ENCODE results near the gene CHST8.
"Not testable (repeated sequence)": the region's sequence is repeated elsewhere in the genome, so short reads cannot be mapped to it uniquely, and the experiment has no call there.

CHST8 gene, protein sequence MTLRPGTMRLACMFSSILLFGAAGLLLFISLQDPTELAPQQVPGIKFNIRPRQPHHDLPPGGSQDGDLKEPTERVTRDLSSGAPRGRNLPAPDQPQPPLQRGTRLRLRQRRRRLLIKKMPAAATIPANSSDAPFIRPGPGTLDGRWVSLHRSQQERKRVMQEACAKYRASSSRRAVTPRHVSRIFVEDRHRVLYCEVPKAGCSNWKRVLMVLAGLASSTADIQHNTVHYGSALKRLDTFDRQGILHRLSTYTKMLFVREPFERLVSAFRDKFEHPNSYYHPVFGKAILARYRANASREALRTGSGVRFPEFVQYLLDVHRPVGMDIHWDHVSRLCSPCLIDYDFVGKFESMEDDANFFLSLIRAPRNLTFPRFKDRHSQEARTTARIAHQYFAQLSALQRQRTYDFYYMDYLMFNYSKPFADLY

DNA sequence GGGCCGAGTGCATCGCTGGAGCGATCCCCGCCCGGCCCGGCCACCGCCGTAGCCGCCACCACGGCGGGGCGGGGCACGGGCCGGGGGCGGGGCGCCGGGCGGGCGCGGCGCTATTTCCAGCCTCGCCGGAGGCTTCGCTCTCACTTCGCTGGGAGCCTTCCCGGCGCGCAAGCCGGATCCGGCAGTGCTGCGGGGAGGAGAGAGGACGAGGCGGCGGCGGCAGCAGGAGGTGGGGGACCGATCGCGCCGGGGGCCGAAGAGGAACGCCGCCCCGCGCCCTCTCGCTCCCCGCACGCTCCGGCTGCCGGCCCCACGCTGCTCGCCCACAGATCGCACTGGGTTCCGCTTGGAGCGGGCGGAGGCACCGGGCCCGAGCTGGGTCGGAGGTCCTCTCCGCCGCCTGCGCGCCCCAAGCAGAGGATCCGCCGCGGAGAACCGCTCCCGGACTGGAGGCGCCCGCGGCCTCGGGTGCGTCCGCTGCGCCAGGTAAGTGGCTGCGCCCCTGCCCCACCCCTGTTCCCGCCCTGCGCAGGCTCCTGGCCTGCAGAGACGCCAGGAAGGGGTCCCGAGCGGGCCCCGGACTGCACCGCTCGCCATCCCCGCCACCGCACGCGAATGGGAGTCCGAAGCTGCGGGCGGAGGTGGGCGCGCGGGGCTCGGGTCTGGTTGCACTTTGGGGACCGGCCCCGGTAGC, at the start of gene CHST8:
Gene CHST8 (plus strand): TSS at position 143 of the 694 bp plus-strand sequence. CDS start 67,309 bp downstream, outside the sequence.
- DNase-seq, result peak; percentile 38

DNA sequence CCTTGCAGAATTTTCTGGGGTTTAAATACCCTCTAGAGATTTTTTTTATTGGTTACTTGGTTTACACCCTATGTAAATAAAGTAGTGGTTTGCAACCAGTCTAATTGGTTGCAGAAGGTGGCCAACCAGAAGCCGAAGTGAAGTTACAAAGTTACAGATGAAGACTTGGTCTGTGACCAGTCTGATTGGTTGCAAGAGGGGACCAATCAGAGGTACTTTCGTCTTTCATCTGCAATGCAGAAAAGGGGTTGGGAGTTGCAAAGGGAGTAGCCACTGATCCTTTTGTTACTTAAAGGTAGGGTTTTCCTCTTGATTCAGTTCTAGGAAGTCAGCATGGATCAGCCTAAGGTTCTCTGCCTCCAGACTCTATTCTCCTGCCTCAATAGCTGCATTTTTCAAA, 48.8 kb upstream of the CHST8 start:
- DNase-seq, result no peak

DNA sequence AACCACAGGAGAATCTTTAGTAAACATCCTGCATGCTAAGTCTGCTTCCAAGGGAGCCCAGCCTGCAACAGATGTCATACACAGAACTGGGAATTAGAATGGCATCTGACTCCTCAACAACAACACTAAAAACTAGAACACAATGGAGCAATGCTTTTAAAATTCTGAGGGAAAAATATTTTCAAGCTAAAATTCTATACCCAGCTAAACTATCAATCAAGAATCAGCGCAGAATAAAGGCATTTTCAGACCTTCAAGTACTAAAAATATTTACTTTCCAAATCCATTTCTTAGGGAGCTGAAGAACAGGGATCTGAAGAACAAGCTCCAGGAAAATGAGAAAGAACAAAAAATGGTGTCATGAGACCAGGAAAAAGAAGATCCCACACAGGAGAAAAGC, 46.9 kb upstream of the CHST8 start:
- no peak for DNase-seq

DNA sequence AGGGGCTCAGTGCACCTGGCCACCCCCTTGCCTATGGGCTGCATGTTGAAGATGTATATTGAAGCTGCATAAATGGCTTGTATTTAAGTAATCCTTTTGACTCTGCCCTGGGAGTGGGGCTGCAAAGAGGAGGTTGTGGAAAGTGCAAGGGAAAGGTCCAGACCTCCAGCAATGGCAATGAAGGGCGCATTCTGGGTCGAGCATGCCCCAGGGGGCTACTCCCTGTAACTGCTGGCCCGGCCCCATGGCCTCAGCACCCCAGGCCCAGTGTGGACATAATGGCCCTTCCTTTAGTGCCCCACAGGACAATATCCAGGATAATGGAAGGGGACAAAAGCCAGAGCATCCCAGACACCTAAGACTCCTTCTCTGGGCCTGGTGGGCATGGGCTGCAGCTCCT, 43.1 kb upstream of the CHST8 start:
- DNase-seq, result no peak

DNA sequence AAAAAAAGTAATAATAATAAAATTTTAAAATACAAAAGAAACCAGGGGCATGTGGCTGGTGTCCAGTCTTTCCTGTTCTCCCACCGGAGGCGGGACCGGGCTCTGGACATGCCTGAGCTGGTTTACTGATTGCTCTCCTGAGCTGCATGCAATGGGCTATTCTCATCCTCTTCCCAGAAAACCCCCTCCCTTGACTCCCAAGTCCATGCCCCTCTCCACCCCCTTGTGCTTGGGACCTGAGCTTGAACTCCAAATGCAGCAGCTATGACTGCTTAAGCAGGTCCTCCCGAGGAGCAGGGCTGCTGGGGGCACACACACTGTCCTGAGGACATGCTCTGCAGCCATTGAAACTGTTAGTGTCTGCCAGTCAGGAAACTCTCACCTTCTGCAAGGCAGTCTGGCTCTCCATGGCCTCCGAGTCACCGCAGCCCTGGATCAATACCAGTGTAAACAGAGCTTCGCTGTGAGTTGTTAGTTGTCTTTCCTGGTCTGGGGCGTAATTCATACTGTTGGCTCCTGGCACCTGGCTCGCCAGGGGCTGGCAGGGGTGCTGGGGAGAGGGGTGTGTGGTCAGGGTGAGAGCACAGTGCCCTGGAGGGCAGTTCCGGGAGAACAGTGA, 41.6 kb upstream of the CHST8 start:
- no peak for DNase-seq

DNA sequence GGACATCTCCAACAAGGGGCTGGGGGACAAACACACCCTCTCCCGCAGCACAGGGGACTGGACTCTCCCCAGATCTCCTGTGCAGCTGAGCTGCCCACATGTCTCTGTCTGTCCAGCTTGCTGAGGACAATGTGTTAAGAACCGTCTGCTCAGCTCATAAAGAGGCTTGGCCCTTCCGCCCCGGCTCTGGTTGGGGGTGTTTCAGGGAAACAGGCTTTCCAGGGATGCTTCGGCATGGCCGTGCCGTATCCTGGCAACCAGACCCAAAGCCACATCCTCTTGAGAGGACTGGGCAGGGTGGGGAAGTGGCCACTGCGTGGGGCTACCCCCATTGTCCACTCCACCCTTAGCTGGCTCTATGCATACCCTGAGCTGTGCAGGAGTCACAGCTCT, 41.1 kb upstream of the CHST8 start:
- DNase-seq, result no peak

DNA sequence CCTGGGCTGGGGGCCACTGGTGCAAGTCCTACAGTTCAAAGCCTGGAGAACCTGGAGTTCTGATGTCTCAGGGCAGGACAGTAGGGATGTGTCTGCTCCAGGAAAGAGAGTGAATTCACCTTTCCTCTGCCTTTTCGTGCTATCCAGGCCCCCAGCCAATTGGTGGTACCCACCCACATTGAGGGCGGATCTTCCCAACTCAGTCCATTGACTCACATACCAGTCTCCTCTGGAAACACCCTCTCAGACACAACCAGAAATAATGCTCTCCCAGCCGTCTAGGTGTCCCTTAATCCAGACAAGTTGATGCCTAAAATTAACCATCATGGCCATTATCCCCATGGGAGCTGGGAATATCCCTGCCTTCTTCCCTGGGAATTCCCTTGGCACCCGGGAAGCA, 38.8 kb upstream of the CHST8 start:
- no peak for DNase-seq

DNA sequence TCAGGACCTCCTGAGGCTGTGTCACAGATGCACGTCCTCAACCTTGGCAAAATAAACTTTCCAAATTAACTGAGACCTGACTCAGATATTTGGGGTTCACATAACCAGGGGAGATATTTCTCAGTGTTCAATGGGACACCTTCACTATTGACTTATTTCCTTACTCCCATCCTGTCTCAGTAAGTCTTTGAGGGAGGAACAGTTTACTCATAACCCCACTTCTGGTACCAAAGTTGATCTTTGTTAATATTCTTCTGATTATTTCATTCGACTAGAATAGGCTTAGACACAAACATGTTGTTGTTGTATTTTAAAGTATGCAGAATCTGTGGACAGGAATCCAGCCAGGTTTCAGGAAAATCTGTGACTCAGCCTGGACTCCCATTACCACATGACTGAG, 34.6 kb upstream of the CHST8 start:
- DNase-seq, result no peak

DNA sequence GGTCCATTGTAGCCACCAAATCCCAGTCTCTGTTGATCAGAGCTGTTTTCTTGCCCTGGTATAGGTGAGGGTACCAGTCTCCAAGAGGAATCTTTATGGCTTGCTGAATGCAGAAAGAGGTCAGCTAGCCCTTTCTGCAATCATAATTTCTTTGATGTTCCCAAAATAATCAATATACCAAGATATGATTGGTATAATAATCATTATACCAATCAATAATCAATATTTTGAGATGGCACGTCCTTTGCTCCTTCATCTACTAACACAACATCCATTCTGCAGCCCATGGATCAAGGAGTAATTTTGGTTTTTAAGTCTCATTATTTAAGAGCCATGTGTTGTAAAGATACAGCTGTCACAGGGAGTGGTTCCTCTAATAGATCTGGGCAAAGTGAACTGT, 31.5 kb upstream of the CHST8 start:
- no peak for DNase-seq

DNA sequence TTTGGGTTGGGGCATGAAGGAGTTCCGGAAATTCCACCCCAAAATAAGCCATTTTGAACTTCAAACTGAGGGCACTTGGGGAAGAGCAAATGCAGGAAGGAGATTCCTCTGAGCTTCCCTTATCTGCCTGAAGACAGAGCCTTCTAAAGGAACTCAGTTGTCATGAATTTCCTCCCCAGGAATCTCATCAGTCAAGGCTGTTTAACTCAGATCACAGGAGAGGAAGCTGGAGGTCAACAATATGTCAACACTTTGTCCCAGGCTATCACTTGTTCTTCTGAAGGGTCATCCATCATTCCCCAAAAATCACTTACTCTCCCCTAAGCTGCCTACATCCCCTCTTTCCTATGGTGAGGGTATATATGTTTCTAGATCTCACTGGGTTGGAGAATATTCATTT, 26.0 kb upstream of the CHST8 start:
- no peak for DNase-seq

DNA sequence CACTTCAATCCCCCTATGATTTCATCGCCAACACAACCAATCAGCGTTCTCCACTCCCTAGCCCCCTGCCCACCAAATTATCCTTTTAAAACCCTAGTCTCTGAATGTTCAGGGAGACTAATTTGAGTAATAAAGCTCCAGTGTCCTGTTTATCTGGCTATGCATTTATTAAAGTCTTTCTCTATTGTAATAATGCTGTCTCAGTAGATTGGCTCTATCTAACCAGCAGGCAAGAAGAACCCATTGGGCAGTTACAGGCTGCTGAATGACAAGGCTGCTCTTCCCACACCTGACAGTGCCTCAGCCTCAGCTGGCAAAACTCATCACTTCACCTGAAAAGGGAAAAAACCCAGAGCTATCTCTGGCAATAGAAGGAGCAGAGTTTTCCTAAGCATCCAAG, 20.2 kb upstream of the CHST8 start:
- DNase-seq, result no peak

DNA sequence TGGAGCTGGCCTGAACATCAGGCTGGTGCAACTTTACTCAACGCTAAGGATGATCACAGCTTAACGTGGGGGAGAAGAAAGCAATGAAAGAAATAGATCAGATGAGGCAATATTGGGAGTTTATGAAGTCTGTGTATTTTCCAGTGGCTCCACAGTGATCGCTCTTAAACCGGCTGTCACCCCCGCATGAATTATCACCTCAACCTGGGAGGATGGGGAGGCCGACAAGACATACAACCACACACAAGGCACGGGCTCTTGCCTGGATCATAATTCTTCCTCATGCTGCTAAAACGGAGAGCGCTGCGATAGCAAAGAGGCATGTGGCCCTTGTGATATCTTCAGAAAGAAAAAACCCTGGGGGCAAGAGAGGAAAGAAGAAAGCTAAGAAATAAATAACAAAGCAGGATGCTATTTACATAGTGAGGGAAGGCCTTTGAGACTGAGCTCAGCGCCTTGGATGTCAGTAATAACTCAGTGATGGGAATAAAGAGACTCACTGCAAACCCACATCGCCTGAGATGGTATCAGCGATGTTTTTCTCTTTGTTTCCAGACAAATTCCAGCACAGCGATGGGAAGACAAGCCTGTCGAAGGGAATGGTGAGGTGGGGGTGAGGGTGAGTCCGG, 19.1 kb upstream of the CHST8 start:
- DNase-seq, result no peak

DNA sequence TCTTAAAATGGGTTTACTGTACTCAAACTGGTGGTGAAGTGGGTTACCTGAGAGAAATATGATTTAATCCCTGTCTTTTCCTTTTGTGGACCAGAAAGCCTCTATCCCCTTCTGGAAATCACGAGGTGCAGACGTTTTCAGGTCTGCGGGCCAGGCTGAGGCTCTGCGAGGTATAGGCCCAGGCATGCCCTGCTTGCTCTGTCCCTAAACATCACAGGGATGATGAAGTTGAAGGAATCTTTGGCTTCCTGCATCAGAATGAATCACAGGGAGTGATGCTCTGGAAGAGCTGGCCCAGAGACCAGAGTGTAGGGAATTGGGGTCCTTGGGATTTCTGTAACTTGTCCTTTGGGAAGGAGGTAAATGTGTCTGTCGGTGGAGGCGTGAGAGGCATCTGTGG, 18.4 kb upstream of the CHST8 start:
- DNase-seq, result no peak

DNA sequence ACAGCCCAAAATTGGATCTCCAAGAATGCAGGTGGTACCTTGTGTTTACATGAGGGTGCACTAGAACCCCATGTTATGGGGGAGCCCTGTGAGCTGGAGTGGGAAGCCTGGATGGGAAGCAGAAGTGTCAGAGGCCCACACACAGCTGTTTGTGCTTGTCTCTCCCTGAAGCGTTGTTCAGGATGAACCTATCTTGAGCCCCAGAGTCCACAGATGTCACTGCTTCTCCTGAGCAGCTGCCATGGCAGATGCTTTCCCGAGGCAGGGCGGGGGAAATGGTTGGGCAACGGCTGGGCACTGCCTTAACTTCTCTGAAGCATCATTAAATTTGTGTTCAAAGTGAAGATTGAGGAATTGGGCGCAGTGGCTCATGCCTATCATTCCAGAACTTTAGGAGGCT, 17.1 kb upstream of the CHST8 start:
- no peak for DNase-seq

DNA sequence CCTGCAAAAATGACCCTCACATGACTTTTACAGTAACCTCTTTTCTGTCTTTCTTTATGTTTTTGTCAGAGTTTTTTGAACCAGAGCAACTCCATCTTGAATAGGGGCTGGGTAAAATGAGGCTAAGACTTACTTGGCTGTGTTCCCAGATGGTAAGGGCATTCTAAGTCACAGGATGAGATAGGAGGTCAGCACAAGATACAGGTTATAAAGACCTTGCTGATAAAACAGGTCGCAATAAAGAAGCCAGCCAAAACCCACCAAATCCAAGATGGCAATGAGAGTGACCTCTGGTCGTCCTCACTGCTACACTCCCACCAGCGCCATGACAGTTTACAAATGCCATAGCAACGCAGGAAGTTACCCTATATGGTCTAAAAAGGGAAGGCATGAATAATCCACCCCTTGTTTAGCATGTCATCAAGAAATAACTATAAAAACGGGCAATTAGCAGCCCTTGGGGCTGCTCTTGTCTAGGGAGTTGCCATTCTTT, 15.9 kb upstream of the CHST8 start:
- DNase-seq, result not testable (repeated sequence)

DNA sequence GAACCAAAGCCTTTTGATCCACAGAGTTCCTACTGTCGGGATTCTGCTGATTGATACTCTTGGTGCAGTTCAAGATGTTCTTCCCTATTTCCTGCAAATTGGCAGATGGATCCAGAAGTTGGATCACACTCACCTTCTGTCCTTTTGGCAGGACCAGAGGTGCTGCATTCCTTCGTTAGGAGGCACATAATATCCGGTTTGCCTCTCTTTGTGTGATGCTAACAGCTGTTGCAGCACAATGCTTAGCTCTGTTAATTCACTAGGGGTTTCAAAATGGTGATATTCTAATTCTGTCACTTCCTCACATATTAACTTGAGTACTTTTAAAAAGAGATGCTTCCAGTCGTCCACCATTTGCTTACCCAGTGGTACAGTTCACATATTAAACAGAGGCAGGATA, 15.2 kb upstream of the CHST8 start:
- no peak for DNase-seq

DNA sequence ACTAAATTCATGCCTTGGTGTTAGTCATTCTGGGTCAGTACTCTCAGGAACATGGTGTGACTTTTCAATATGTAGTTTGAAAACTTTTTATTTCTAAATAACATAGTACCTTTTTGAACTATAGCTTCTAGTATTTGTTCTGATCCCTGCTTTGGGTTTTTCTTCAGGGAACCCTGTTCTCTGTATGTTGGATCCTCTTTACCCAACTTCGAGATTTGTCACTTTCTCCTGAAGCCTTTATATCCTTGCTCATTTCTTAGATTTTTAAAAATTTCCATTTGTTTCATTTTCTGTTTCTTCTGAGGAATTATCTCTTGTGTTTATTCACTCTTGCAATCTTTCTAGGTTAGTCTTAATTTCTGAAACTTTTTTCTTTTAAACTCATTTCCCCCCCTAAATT, 12.4 kb upstream of the CHST8 start:
- no peak for DNase-seq

DNA sequence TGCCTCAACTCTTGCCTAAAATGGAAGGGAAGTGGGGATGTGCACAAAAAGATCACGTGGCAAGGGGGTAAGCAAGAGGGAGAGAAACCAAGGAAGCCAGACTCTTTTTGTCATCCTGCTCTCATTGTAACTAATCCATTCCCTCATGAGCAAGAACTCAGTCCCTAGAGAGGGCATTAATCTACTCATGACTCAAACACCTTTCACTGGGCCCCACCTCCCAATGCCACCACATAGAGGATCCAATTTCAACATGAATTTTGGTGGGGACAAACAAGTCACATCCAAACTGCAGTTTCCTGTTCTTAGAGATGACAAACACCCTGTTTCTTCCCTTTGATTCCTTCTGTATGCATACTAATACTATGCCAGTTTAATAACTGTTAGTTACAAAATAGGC, 11.2 kb upstream of the CHST8 start:
- DNase-seq, result no peak

DNA sequence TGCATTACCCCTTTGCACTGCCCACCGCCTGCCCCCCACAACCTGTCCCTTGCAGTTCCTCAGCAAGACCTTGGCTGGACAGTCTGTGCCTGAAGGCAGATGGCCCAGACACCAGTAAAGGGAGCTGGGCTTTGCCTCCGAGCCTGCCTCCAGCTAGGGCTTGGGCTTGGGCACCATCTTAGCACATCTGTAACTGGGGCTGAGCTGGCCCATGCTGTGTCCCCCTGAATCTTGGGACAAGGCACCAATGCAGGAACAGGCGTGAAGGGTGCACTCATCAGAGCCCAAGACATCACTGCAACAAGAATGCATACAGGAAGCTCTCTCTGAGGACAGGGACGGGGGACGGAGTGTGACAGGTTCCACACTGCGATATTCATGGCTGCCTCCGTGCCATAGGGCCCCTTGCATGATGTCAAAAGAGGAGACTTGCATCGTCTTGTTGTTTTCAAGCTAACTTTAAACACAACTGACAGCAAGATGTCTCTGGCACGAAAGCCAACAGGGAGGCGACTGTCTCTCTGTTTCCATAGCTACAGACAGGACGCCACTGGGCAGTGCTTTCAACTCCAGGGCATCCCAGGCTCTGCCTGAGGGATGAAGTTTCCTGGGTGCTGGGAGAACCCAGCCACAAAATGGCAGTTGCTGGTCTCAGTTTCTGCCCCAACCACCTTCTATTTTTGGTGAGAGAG, 8.7 kb upstream of the CHST8 start:
- DNase-seq, result no peak

DNA sequence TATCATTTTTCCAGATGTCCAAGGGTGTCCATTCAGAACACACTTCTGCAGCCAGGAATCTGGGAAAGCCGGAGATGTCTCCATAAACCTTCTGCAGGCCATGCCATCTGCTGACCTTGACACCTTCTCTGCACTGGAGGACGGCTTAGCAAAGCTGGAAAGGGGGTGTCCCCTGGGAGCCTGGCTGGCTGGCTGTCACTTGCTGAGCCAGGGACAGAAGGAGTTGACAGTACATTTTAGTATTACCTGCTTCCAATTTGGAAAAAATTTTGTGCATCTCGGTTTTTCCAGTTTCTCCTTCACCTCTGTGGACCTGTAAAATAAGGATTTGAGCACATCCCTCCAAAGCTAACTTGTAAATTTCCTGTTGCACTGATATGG, 8.1 kb upstream of the CHST8 start:
- no peak for DNase-seq

DNA sequence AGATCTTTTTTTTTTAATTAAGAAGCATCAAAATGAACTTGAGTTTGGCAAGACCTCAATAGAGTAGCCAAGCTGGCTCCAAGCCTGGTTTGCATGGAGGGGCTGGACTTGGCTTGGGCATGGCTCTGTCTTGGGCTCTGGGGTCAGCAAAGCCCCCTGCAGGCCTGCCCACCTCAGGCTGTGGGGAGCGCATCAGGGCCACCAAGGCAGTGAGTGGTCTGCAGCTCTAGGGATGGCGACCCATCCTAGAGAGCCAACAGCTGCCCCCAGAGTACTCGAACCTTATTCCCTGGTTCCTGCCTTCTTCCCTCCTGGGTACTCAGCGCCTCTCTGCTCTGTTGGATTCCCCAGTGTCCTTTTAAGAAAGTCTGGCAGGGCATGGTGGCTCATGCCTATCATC, 5.4 kb upstream of the CHST8 start:
- no peak for DNase-seq

DNA sequence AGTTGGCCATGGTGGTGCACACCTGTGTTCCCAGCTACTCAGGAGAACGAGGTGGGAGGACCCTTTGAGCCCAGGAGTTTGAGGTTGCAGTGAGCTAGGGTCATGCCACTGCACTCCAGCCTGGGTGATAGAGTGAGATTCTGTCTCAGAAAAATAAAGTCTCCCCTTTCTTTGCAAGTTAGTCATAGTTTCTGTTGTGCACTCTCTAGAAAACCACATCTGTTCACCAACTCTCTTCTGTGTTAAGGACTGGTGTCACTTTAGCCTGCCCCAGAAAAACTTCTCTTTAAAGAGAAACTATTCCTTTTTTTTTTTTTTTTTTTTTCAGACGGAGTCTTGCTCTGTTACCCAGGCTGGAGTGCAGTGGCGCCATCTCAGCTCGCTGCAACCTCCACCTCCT, 4.9 kb upstream of the CHST8 start:
- no peak for DNase-seq

DNA sequence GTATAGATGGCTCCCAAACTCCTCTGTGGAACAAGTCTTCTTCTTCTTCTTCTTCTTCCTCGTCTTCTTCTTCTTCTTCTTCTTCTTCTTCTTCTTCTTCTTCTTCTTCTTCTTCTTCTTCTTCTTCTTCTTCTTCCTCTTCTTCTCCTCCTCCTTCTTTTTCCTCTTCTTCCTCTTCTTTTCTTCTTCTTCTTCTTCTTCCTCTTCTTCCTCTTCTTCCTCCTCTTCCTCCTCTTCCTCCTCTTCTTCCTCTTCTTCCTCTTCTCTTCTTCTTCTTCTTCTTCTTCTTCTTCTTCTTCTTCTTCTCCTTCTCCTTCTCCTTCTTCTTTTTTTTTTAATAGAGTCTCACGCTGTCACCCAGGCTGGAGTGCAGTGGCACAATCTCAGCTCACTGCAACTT, 3.4 kb upstream of the CHST8 start:
- DNase-seq, result not testable (repeated sequence)

Measured in NCI-H1105 (cell line).